Loucy (cell line): ENCODE data around the gene IFT43.

Experiments
- H2AFZ ChIP-seq: fragments of 200-600 bp; sonication (generic); 2 replicates; pipeline ENCODE4 v1.6.0; 2016; ENCODE audit warnings: antibody characterized with exemption, mild to moderate bottlenecking, low read length, moderate library complexity
- H3F3A ChIP-seq: fragments of 200-600 bp; 2 replicates; pipeline ENCODE4 v1.6.0; 2016; ENCODE audit warnings: antibody characterized with exemption, low read depth, mild to moderate bottlenecking
- H3K27me3 ChIP-seq: fragments of 200-600 bp; sonication (generic); 2 replicates; pipeline ENCODE4 v1.6.1; 2014; ENCODE audit warnings: low read length, mild to moderate bottlenecking; ENCODE audit not compliant: insufficient read depth, poor library complexity, severe bottlenecking
- H3K36me3 ChIP-seq: fragments of 200-600 bp; sonication (generic); 2 replicates; pipeline ENCODE4 v1.6.1; 2016; ENCODE audit warnings: low read length; ENCODE audit not compliant: insufficient read depth
- H3K4me1 ChIP-seq: fragments of 200-600 bp; sonication (generic); 2 replicates; pipeline ENCODE4 v1.5.1; 2014; ENCODE audit warnings: low read length, mild to moderate bottlenecking; ENCODE audit not compliant: insufficient read depth, poor library complexity, severe bottlenecking
- H3K4me2 ChIP-seq: fragments of 200-600 bp; sonication (generic); 2 replicates; pipeline ENCODE4 v1.6.0; 2014; ENCODE audit warnings: antibody characterized with exemption, low read length, low read depth, mild to moderate bottlenecking; ENCODE audit not compliant: poor library complexity, severe bottlenecking
- H3K4me3 ChIP-seq: fragments of 200-600 bp; sonication (generic); 2 replicates; pipeline ENCODE4 v1.5.1; 2014; ENCODE audit warnings: low read length, mild to moderate bottlenecking, mixed read lengths; ENCODE audit not compliant: poor library complexity, severe bottlenecking
- H3K79me2 ChIP-seq: fragments of 200-600 bp; sonication (generic); 2 replicates; pipeline ENCODE4 v1.6.1; 2014; ENCODE audit warnings: low read length; ENCODE audit not compliant: insufficient read depth
- H3K9ac ChIP-seq: fragments of 200-600 bp; sonication (generic); 2 replicates; pipeline ENCODE4 v1.6.0; 2014; ENCODE audit warnings: mild to moderate bottlenecking, low read depth, low read length, moderate library complexity; ENCODE audit not compliant: poor library complexity, severe bottlenecking
- H3K9me2 ChIP-seq: fragments of 200-600 bp; sonication (generic); replicated peaks from 2 replicates; pipeline ENCODE4 v1.6.1; 2016; ENCODE audit warnings: low read depth, low read length, mixed read lengths
- H3K9me3 ChIP-seq: fragments of 200-600 bp; sonication (generic); 2 replicates; pipeline ENCODE4 v1.6.1; 2014; ENCODE audit warnings: mild to moderate bottlenecking, antibody characterized with exemption, low read length, low read depth; ENCODE audit not compliant: insufficient read depth
- H4K20me1 ChIP-seq: fragments of 200-600 bp; sonication (generic); 2 replicates; pipeline ENCODE4 v1.6.0; 2014; ENCODE audit warnings: antibody characterized with exemption, low read length, mild to moderate bottlenecking; ENCODE audit not compliant: insufficient read depth, poor library complexity, severe bottlenecking
- EZH2phosphoT487 ChIP-seq: fragments of 200-600 bp; IDR thresholded peaks from 2 replicates; pipeline ENCODE4 v1.6.1; 2018; ENCODE audit warnings: antibody characterized with exemption, mild to moderate bottlenecking, moderate library complexity, borderline replicate concordance
- TF ChIP-seq, protein P1 (sequence below): fragments of 200-600 bp; sonication (generic); conservative IDR thresholded peaks from 2 replicates; pipeline ENCODE4 v1.5.1; 2014; ENCODE audit warnings: mild to moderate bottlenecking, antibody characterized with exemption, low read length

Gene IFT43

DNA sequence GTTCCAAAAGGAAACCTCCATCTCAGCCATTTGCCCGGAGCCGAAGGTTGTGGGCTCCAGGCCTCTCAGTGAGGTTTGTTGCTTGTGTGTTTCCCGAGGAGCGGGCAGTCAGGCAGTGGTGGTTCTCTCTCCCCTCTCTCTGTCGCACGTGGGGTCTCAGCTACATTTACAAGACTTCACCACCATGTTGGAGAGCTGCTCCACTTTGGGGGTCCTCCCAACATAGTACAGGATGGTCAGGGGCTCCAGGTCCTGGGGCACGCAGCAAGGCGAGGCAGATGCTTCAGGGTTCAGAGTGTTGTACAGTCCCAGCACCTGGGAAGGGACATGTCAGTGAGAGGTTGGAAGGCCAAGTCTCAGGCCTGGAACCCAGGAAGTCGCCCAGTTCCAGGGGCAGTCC is 26.5 kb upstream of the IFT43 start:
- Histone ChIP-seq H3K36me3 (peaks cover 3% of the 10 kb centered on the region; the same call in 1 of the 2 replicates), H3K4me2 (no peak overlapping the region), H3K79me2 (no peaks in the 10 kb centered on the region), H3K9me2 (no peaks in the 10 kb centered on the region), H3K27me3 (no peaks in the 10 kb centered on the region), H2AFZ (no peak overlapping the region), H3K4me3 (no peak overlapping the region), H4K20me1 (no peaks in the 10 kb centered on the region), H3K4me1 (no peaks in the 10 kb centered on the region), H3K9me3 (no peaks in the 10 kb centered on the region), H3K9ac (no peak overlapping the region), H3F3A (no peaks in the 10 kb centered on the region)
- TF ChIP-seq EZH2phosphoT487, result no peak
- TF ChIP-seq, protein P1, sequence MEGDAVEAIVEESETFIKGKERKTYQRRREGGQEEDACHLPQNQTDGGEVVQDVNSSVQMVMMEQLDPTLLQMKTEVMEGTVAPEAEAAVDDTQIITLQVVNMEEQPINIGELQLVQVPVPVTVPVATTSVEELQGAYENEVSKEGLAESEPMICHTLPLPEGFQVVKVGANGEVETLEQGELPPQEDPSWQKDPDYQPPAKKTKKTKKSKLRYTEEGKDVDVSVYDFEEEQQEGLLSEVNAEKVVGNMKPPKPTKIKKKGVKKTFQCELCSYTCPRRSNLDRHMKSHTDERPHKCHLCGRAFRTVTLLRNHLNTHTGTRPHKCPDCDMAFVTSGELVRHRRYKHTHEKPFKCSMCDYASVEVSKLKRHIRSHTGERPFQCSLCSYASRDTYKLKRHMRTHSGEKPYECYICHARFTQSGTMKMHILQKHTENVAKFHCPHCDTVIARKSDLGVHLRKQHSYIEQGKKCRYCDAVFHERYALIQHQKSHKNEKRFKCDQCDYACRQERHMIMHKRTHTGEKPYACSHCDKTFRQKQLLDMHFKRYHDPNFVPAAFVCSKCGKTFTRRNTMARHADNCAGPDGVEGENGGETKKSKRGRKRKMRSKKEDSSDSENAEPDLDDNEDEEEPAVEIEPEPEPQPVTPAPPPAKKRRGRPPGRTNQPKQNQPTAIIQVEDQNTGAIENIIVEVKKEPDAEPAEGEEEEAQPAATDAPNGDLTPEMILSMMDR, result no peak

DNA sequence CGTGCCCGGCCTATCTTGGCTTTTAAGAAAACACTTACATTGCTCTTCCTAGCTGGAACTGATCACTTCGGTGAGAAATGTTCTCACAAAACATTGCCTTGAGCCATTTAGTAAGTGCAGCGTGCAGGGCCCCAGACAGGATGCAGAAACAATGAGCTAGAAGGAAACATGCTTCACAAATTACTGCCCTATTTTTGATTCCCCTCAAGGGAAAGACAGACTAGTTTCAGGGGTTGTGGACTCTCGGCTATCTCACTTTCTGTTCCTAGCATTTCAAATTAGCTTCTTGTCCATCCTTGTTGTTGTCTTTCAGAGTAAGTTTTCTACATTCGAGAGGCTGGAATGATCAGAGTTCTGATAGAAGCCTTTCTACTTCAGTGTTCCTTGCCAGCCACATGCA is 25.3 kb upstream of the IFT43 start:
- no peak overlapping the region for H3K4me2 ChIP-seq
- no peaks in the 10 kb centered on the region for H3K79me2 ChIP-seq
- TF ChIP-seq, protein P1, result no peak
- no peak for TF ChIP-seq EZH2phosphoT487
- no peaks in the 10 kb centered on the region for H3K9me2 ChIP-seq
- H2AFZ ChIP-seq, result no peak overlapping the region
- no peak overlapping the region for H3K9ac ChIP-seq
- H3F3A ChIP-seq, result no peaks in the 10 kb centered on the region
- H4K20me1 ChIP-seq, result no peaks in the 10 kb centered on the region
- no peaks in the 10 kb centered on the region for H3K27me3 ChIP-seq
- no peaks in the 10 kb centered on the region for H3K36me3 ChIP-seq
- no peaks in the 10 kb centered on the region for H3K4me1 ChIP-seq
- H3K9me3 ChIP-seq, result no peaks in the 10 kb centered on the region
- no peak overlapping the region for H3K4me3 ChIP-seq

DNA sequence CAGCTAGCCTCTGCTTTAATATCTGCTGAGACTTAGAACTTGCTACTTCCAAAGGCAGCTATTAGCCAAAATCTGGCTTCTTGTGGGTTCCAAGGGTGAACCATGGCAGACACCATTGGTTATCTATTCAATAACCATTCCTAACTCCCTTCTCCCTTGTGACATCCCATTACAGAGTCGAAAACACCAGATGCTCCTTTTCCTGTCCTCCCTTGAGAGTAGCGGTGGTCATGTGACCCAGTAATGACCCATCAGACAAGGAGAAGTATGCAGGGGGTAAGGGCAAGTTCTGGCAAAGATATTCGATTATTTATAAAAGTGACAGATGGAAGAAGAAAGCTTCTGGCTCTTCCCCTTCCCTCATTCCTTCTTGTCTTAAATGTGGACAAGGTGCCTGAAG is 23.9 kb upstream of the IFT43 start:
- Histone ChIP-seq H3K4me1 (no peaks in the 10 kb centered on the region), H3K79me2 (no peaks in the 10 kb centered on the region), H3F3A (no peaks in the 10 kb centered on the region), H3K9me2 (no peaks in the 10 kb centered on the region), H3K9ac (no peak overlapping the region), H3K4me2 (no peak overlapping the region), H3K4me3 (no peak overlapping the region), H2AFZ (no peak overlapping the region), H4K20me1 (no peaks in the 10 kb centered on the region), H3K27me3 (no peaks in the 10 kb centered on the region), H3K9me3 (no peaks in the 10 kb centered on the region), H3K36me3 (no peaks in the 10 kb centered on the region)
- TF ChIP-seq, protein P1, result no peak
- no peak for TF ChIP-seq EZH2phosphoT487
